Activated CD8-positive, alpha-beta T cell treated with anti-CD3 and anti-CD28 coated beads for 36 hours (primary cell): ENCODE measurements around the gene SEMA6B. TPM values are rescaled to one million over a fixed set of nuclear protein-coding genes. Genes with fewer than 3 reads are reported as not detected.

Experiments
- ATAC-seq: fragments of 200-7000 bp; cut with Tn5 transposase; one replicate; pipeline ENCODE4 v1.10.0; 2021; ENCODE audit warnings: mild to moderate bottlenecking, moderate library complexity
- CTCF ChIA-PET: fragments of 350-600 bp; sonication (Branson Sonifier 250); formaldehyde crosslinking; loops from one replicate; lab custom pipeline; 2021; ENCODE audit warnings: antibody characterized with exemption; lab: Charles Lee
- POLR2A ChIA-PET: fragments of 350-600 bp; sonication (Branson Sonifier 250); formaldehyde crosslinking; loops from one replicate; lab custom pipeline; 2021; ENCODE audit warnings: antibody characterized with exemption; lab: Charles Lee
- DNase-seq: peaks from one replicate; pipeline ENCODE4 v3.0.0-alpha.2; 2020
- H3K27ac Mint-ChIP-seq: one replicate; pipeline ENCODE4 v1.8.0; 2021; ENCODE audit warnings: mild to moderate bottlenecking, mixed read lengths
- H3K27me3 Mint-ChIP-seq: one replicate; pipeline ENCODE4 v1.8.0; 2021; ENCODE audit warnings: mixed read lengths
- H3K36me3 Mint-ChIP-seq: one replicate; pipeline ENCODE4 v1.8.0; 2021; ENCODE audit warnings: low read depth, mixed read lengths
- H3K4me1 Mint-ChIP-seq: one replicate; pipeline ENCODE4 v1.8.0; 2021; ENCODE audit warnings: low read depth, mixed read lengths
- H3K4me3 Mint-ChIP-seq: one replicate; pipeline ENCODE4 v1.8.0; 2021; ENCODE audit warnings: mild to moderate bottlenecking, moderate library complexity, mixed read lengths
- H3K9me3 Mint-ChIP-seq: one replicate; pipeline ENCODE4 v1.8.0; 2021; ENCODE audit warnings: mixed read lengths
- CTCF ChIP-seq: fragments of 200-600 bp; IDR thresholded peaks from one replicate; pipeline ENCODE4 v1.8.0; 2022; ENCODE audit warnings: antibody characterized with exemption, mild to moderate bottlenecking
- intact Hi-C: fragments of 100-400 bp; cut with micrococcal nuclease; formaldehyde crosslinking; loops from one replicate; pipeline ENCODE4 v1.10.0; 2022
- total RNA-seq, 2 experiments: library from RNA; stranded (reverse); gene quantifications; one replicate each; pipeline ENCODE4 v1.2.3, GENCODE V29; 2021

SEMA6B gene
- total RNA-seq, 2 experiments from 2014 or later: not detected

GRCh38 chr19:4495471-4495870 is 64.0 kb downstream of the SEMA6B start:
- no peaks in the 10 kb centered on the region for H3K4me1 Mint-ChIP-seq
- no peak for DNase-seq
- no peak for TF ChIP-seq CTCF
- H3K4me3 Mint-ChIP-seq: no peak overlapping the region
- ChIA-PET POLR2A (no interaction called here), CTCF (no interaction called here)
- no peak overlapping the region for H3K27ac Mint-ChIP-seq
- no peaks in the 10 kb centered on the region for H3K36me3 Mint-ChIP-seq
- H3K9me3 Mint-ChIP-seq: no peaks in the 10 kb centered on the region
- no peaks in the 10 kb centered on the region for H3K27me3 Mint-ChIP-seq
- intact Hi-C loops: no loop called here
- ATAC-seq: peak; percentile 55

GRCh38 chr19:4494691-4495064 is 64.8 kb downstream of the SEMA6B start:
- H3K36me3 Mint-ChIP-seq: peaks cover 4% of the 10 kb centered on the region
- no peak overlapping the region for H3K27ac Mint-ChIP-seq
- no peaks in the 10 kb centered on the region for H3K27me3 Mint-ChIP-seq
- DNase-seq (no peak), ATAC-seq (no peak)
- TF ChIP-seq CTCF: no peak
- no peak overlapping the region for H3K4me3 Mint-ChIP-seq
- intact Hi-C loops: no loop called here
- CTCF ChIA-PET: no interaction called here
- no peaks in the 10 kb centered on the region for H3K4me1 Mint-ChIP-seq
- POLR2A ChIA-PET: no interaction called here
- no peaks in the 10 kb centered on the region for H3K9me3 Mint-ChIP-seq

- no peaks in the 10 kb centered on the region for H3K27me3 Mint-ChIP-seq
- TF ChIP-seq CTCF: no peak
- H3K9me3 Mint-ChIP-seq: no peaks in the 10 kb centered on the region
- intact Hi-C loops: no loop called here
- no peak overlapping the region for H3K4me3 Mint-ChIP-seq
- no peak for DNase-seq
- ChIA-PET POLR2A (no interaction called here), CTCF (no interaction called here)
- no peaks in the 10 kb centered on the region for H3K4me1 Mint-ChIP-seq
- no peak overlapping the region for H3K27ac Mint-ChIP-seq
- ATAC-seq: no peak
- H3K36me3 Mint-ChIP-seq: peaks cover 4% of the 10 kb centered on the region
Observed at GRCh38 chr19:4493929-4494690, 65.4 kb downstream of the SEMA6B start.

GRCh38 chr19:4493104-4493928 is 66.2 kb downstream of the SEMA6B start:
- no peaks in the 10 kb centered on the region for H3K4me1 Mint-ChIP-seq
- H3K4me3 Mint-ChIP-seq: no peak overlapping the region
- H3K9me3 Mint-ChIP-seq: no peaks in the 10 kb centered on the region
- CTCF ChIA-PET: no interaction called here
- no peak for ATAC-seq
- no peaks in the 10 kb centered on the region for H3K27me3 Mint-ChIP-seq
- intact Hi-C loops: no loop called here
- POLR2A ChIA-PET: no interaction called here
- H3K27ac Mint-ChIP-seq: no peak overlapping the region
- peaks cover 4% of the 10 kb centered on the region for H3K36me3 Mint-ChIP-seq
- no peak for DNase-seq
- TF ChIP-seq CTCF: no peak

Other genes starting within 250 kb of the SEMA6B start
- 10 to 100 TPM in 1 of 2 experiments, 1 to 10 TPM in 1; 9.6 to 14.6 TPM for gene STAP2, start 220.9 kb downstream of the SEMA6B start, total RNA-seq
- gene MPND, start 216.1 kb downstream of the SEMA6B start, total RNA-seq: 10 to 100 TPM; 15.5 to 16.6 TPM
- gene SH3GL1, start 159.1 kb downstream of the SEMA6B start, total RNA-seq: 10 to 100 TPM; 53.1 to 59.2 TPM
- 10 to 100 TPM; 78.3 to 80.5 TPM for gene CHAF1A, start 157.0 kb downstream of the SEMA6B start, total RNA-seq
- gene UBXN6, start 101.9 kb downstream of the SEMA6B start, total RNA-seq: 10 to 100 TPM; 35.8 to 36.5 TPM
- gene HDGFL2, start 87.4 kb downstream of the SEMA6B start, total RNA-seq: 10 to 100 TPM; 37.5 to 44.0 TPM
- under 1 TPM in 1 of 2 experiments, not detected in 1; 0.05 TPM for gene PLIN4, start 41.2 kb downstream of the SEMA6B start, total RNA-seq
- under 1 TPM in 1 of 2 experiments, not detected in 1; 0.27 TPM for gene PLIN5, start 24.5 kb downstream of the SEMA6B start, total RNA-seq
- under 1 TPM in 1 of 2 experiments, not detected in 1; 0.09 TPM for gene LRG1, start 19.6 kb downstream of the SEMA6B start, total RNA-seq
- gene TNFAIP8L1, start 79.8 kb upstream of the SEMA6B start, total RNA-seq: 10 to 100 TPM; 13.5 to 13.7 TPM
- gene MYDGF, start 110.7 kb upstream of the SEMA6B start, total RNA-seq: 10 to 100 TPM; 58.3 to 62.1 TPM
- 10 to 100 TPM; 60.4 to 64.0 TPM for gene DPP9, start 164.2 kb upstream of the SEMA6B start, total RNA-seq
- gene FEM1A, start 232.1 kb upstream of the SEMA6B start, total RNA-seq: 10 to 100 TPM; 11.4 TPM